Activated T-cell treated with anti-CD3 and anti-CD28 coated beads, Interleukin-2, amount 50 U/mL, for 1 hour (primary cell): Measurements from ENCODE around the gene SLC4A2.
A peak's percentile ranks its signal among the peaks of the same experiment; 100 is the strongest.

Source experiments
- DNase-seq: peaks from one replicate; pipeline ENCODE4 v3.0.0-alpha.2; 2020

The SLC4A2 gene

GRCh38 chr7:151081170-151082101 lies 22.0 kb downstream of the SLC4A2 start:
- DNase-seq: no peak

GRCh38 chr7:151082141-151083070 lies 23.0 kb downstream of the SLC4A2 start:
- DNase-seq: no peak

DNA sequence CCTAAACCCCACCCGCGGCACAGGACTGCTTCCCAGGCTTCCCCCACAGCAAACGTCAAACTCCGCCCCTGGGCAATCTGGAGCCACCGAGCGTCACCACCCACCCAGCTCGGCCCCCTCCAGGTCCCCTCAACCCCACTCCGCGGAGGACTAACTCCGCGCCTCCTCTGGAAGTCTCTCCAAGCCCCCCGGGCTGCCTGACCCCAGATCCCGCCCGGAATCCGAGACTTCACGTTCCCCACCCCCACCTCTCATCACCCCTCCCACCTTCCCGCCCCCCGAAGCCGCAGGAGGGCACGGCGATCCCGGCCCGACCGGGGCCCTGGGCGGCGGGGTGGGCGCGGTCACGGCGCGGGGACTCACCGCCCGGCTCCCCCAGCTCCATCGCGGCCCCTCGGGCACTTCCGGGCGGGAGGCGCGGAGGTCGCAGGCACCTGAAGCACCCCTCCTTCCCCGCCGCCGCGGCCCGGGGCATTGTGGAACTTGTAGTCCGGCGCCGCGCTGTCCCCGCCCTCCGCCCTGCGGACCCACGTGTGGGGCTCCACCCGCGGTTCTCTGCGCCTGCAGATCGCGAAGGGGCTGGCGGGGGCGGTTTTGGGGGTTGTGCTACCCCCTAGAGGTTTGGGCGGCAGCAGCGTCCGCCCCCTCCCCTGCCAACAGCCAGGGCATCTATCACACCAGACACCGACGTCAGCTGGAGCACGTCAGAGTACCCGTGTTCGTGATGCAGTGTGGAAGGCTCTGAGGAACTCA lies 23.9 kb downstream of the SLC4A2 start, which contains the start of gene TMUB1:
TSS of gene TMUB1 (minus strand) at position 423 of the 753 bp plus-strand sequence. CDS start 930 bp downstream, outside the sequence.
- DNase-seq: peak; percentile 94

GRCh38 chr7:151083824-151084160 lies 24.4 kb downstream of the SLC4A2 start:
- no peak for DNase-seq

DNA sequence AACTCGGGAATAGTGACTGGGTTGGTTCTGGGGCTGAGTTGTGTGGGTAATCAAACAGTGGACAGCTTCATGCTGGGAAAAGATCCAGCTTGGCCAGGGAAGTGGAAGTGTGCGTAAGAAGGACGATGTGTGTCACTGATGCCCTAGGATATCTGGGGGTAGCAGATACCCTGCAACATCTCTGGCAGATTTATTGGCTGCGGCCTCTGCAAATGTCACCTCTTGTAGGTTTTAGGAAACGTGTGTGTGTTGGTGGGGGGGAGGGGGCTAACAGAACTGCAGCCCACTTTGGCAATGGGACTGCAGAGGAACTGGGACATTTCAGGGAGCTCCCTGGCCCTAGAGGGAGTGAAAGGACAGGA lies 25.9 kb downstream of the SLC4A2 start:
- no peak for DNase-seq

GRCh38 chr7:151085691-151086620 lies 26.6 kb downstream of the SLC4A2 start, which contains the start of gene AGAP3:
Gene AGAP3, plus strand, starts transcription at chr7:151086475. Its CDS starts 267 bp downstream, at chr7:151086742.
- peak; percentile 67 for DNase-seq

DNA sequence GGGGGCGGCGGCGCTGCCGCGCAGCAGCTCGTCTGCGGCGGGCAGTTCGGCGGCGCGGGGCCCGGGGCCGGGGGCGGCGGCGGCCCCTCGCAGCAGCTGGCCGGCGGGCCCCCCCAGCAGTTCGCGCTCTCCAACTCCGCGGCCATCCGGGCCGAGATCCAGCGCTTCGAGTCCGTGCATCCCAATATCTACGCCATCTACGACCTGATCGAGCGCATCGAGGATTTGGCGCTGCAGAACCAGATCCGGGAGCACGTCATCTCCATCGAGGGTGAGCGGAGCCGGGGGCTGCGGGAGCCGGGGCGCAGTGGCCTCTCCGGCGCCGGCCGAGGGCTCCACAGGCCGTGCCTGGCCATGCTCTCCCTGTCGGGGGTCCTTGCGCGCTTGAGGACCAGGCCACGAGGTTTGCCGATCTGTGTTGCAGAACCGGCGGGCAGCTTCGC lies 27.4 kb downstream of the SLC4A2 start:
- DNase-seq: peak; percentile 54

DNA sequence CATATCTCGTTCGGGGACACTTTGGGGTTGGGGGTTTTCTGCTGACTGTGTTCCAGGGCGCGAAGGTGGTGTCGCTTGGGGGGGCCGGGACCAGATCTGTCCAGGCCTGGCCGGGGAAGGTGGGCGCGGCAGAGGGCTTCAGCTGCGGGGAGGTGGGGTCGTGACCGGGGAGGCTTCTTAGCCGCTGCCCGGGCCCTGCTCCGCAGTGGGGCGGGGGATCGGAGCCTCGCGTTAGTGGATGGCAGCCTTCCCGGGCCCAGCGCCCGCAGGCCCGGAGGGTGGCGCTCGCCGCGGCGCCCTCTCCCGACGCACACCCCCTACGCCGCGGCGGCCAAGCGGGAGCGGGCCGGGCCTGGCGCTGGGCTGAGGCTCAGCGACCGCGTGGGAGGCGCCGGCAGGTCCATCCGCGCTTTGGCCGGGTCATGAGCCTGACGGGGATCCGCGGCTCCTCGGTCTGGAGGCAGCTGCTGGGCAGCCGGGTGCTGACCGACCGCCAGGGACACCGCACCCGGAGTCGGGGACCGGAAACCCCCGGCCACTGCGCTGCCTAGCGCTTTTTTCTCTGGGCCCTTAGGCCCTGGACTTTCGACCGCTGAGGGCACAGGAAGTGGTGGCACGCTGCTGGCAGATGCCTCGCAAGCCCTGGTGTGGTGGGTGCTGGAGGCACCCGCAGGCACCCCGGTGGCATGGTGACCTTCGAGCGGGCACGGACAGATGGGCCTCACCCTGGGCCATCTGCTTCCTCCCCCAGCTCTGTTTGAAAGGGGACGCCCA lies 28.0 kb downstream of the SLC4A2 start:
- peak; percentile 59 for DNase-seq

GRCh38 chr7:151088019-151088855 lies 28.8 kb downstream of the SLC4A2 start:
- DNase-seq: no peak

DNA sequence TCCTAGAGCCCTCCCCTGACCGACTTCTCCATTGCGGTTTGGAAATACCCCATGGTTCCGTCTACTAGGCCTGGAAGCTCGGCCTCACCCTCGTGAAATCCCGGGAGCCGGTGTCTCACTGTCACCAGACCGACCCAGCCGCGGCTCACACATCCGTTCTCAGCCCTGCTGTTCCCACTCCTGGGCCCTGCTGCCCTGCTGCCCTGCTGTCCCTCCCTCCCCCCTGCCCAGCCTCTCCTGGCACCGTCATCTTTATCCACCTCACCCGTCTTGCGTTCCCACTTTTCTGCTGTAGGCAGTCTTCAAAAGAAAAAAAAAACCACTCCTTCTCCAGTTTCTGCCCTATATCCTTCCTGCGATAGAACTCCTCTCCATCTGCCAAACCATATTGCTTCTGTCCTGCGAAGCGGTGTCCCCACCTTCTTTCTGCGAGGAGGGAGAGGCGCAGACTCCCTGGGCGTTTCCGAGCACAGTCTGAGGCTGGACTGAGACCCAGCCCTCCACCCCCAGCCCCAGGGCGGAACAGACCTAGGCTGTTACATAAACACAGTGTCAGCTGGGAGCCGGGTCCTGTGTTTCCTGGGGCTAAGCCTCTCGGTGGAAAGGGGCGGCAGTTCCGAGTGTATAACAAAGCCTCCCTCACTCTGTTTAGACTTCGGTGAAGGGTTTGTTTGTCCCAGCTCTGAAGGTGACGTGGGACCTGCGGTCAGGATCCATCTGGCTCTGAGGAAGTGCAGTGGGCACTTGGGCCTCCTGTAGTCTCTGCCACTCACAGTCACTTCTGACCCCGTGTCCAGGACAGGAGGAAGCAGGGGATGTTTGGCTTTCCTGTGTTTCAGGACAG lies 29.7 kb downstream of the SLC4A2 start:
- no peak for DNase-seq

- no peak for DNase-seq
Measured at GRCh38 chr7:151089893-151090730, 30.7 kb downstream of the SLC4A2 start.

GRCh38 chr7:151091003-151091402 lies 31.6 kb downstream of the SLC4A2 start:
- DNase-seq: no peak

DNA sequence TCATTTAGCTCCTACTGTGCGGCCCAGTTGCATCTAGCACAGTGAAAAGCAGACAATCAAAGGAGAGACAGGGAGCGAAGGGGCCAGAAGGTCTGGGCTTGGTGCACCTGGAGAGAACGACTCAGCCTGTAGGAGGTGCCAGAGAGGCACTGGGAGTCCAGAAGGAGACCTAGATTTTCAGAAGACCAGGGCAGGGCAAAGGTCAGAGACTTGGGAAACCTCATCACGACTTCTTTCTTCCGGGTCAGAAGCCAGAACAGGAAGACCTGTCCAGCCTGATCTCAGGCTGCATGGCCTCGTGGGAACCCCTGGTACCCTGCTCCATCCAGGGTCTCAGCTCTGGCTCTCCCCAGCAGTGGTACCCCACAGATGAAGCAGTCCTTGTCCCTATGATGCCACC lies 32.0 kb downstream of the SLC4A2 start:
- no peak for DNase-seq

DNA sequence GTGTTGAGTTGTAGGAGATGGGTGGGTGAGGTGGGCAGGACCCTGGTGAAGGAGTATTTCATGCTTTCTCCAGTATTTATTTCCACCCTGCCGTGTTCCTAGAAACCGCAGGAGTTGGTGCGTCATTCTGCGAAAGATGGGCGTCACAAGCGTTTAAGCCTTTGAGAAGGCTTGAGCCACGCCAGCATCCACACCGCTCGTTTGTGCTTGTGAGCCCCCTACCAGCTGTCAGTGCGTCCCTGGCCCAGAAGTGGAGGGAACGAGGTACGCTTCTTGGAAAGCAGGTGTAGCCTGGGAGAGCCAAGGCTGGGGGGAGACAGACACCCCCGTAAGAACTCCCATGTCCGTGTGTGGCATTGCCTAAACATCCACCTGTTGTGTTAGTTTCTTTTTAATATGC lies 32.6 kb downstream of the SLC4A2 start:
- no peak for DNase-seq

DNA sequence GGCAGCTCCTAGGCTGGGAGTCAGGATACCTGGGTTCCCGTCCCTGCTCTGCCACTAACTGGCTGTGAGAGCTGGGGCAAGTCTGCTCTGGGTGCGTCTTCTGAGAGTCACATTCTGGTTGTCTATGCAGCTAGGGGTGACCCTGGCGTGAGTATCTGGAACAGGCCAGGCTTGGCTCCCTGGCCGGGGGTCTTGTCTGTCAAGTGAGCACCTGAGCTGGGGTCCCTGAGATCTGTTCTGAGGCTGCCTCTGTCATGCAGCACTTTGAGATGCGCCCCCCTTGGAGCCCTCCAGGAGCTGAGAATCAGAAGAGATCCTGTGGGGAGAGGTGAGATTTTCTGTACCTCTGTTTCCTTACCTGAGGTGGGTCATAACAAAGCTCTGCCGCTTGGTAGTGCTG lies 34.4 kb downstream of the SLC4A2 start:
- no peak for DNase-seq

GRCh38 chr7:151094675-151095074 lies 35.3 kb downstream of the SLC4A2 start:
- no peak for DNase-seq

- DNase-seq: no peak
Measured at GRCh38 chr7:151095123-151095797, 35.9 kb downstream of the SLC4A2 start.
